ENCODE measurements around the gene YWHAG. TPM values are rescaled to one million over a fixed set of nuclear protein-coding genes. Genes with fewer than 3 reads are reported as not detected.
"Not testable (repeated sequence)": the region's sequence is repeated elsewhere in the genome, so short reads cannot be mapped to it uniquely, and the experiment has no call there.

The YWHAG gene
- total RNA-seq, 1 donor from 2014 or later = 70.5 TPM

DNA sequence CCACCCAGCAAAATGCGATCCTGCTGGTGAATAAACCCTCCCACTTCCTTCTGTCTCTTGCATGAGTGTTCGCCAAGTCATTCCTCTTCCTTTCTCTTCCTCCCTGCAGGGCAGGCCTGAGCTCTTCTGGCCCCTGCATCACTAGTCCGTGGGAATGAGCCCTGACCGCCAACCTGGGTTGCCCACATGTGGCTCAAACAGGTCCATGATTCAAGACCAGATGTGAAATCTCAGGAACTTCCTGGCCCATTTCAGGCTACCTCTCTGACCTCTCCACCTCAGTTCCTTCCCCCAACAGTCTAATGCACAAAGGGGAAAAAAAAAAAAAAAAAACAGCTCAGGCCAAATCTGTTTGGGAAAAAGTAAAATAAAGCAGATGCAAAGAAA is 5.4 kb upstream of the YWHAG start:
- ATAC-seq (ENCODE audit: low read depth) = no peak
- CTCF ChIA-PET = no interaction called here
- H3K9me3 Mint-ChIP-seq = no peaks in the 10 kb centered on the region
- TF ChIP-seq, protein P1, sequence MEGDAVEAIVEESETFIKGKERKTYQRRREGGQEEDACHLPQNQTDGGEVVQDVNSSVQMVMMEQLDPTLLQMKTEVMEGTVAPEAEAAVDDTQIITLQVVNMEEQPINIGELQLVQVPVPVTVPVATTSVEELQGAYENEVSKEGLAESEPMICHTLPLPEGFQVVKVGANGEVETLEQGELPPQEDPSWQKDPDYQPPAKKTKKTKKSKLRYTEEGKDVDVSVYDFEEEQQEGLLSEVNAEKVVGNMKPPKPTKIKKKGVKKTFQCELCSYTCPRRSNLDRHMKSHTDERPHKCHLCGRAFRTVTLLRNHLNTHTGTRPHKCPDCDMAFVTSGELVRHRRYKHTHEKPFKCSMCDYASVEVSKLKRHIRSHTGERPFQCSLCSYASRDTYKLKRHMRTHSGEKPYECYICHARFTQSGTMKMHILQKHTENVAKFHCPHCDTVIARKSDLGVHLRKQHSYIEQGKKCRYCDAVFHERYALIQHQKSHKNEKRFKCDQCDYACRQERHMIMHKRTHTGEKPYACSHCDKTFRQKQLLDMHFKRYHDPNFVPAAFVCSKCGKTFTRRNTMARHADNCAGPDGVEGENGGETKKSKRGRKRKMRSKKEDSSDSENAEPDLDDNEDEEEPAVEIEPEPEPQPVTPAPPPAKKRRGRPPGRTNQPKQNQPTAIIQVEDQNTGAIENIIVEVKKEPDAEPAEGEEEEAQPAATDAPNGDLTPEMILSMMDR (IDR thresholded peaks at IDR 0.05) = no peak
- no peak for DNase-seq
- no peak overlapping the region for H3K27ac Mint-ChIP-seq
- peaks cover 3% of the 10 kb centered on the region for H3K27me3 Mint-ChIP-seq
- H3K4me3 Mint-ChIP-seq = no peak overlapping the region
- H3K36me3 Mint-ChIP-seq (ENCODE audit: low read depth) = no peaks in the 10 kb centered on the region
- peaks cover 14% of the 10 kb centered on the region for H3K4me1 Mint-ChIP-seq
- POLR2A ChIA-PET = interaction anchor here (0.7 to 0.9 kb wide), 2 partner anchors 89 to 316 kb away, joined by 3 to 9 read pairs; no protein-coding TSS in a partner anchor
- intact Hi-C loops (cut with micrococcal nuclease) = no loop called here

DNA sequence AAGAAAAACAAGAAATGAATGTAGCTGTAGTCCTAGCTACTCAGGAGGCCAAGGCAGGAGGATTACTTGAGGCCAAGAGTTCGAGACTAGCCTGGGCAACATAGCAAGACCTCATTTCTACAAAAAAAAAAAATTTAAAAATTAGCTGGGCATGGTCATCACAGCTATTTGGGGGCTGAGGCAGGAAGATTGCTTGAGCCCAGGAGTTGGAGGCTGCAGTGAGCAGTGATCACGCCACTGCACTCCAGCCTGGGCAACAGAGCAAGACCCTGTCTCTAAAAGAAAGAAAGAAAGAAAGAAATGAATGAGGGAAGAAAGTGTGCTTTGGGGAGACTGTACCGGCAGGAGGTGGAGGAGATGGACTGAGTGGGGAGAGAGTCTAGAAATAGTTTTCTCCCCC is 5.0 kb upstream of the YWHAG start:
- peaks cover 14% of the 10 kb centered on the region for H3K4me1 Mint-ChIP-seq
- DNase-seq; H3K4me3 Mint-ChIP-seq; H3K36me3 Mint-ChIP-seq (ENCODE audit: low read depth); H3K9me3 Mint-ChIP-seq; H3K27ac Mint-ChIP-seq; POLR2A ChIA-PET; H3K27me3 Mint-ChIP-seq; intact Hi-C loops (cut with micrococcal nuclease); ATAC-seq (ENCODE audit: low read depth); CTCF ChIA-PET: not testable (repeated sequence)

DNA sequence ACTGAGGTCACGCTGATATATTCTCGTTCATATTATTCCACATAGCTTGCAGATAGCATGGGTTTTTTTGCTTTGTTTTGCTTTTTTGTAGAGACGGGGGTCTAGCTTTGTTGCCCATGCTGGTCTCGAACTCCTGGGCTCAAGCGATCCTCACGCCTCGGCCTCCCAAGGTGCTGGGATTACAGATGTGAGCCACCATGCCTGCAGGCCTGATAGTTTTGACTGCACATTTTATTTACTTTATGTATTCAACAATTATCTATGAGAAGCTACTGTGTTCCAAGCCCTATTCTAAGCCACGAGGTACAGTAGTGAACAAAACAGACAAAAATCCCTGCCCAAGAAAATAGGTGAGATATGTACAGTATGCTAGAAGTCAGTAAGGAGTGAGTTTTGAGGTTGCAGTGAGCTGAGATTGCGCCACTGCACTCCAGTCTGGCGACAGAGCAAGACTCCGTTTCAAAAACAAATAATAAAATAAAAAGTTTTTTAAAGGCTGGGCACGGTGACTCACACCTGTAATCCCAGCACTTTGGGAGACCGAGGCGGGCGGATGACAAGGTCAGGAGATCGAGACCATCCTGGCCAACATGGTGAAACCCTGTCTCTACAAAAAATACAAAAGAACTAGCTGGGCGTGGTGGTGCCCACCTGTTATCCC is 1.3 kb upstream of the YWHAG start:
- ATAC-seq (ENCODE audit: low read depth) = no peak
- TF ChIP-seq, protein P1 (IDR thresholded peaks at IDR 0.05) = no peak
- H3K4me1 Mint-ChIP-seq = peaks cover 38% of the 10 kb centered on the region
- peak overlapping the region; percentile 92 for H3K4me3 Mint-ChIP-seq
- peaks cover 26% of the 10 kb centered on the region for H3K36me3 Mint-ChIP-seq (ENCODE audit: low read depth)
- intact Hi-C loops (cut with micrococcal nuclease) = loop anchor here (1.0 to 10.0 kb wide), 9 partner anchors 33 to 482 kb away; partner anchors contain the start of genes HSPB1, POR, STYXL1 and TMEM120A
- H3K9me3 Mint-ChIP-seq = no peaks in the 10 kb centered on the region
- no peak for DNase-seq
- POLR2A ChIA-PET = interaction anchor here (0.6 to 3.8 kb wide), 6 partner anchors 11 to 190 kb away, joined by 3 to 37 read pairs (median 6); no protein-coding TSS in a partner anchor
- peak overlapping the region; percentile 98 for H3K27ac Mint-ChIP-seq
- no peaks in the 10 kb centered on the region for H3K27me3 Mint-ChIP-seq
- CTCF ChIA-PET = interaction anchor here (1.4 to 2.3 kb wide), 3 partner anchors 42 to 66 kb away, joined by 4 to 8 read pairs (median 7); no protein-coding TSS in a partner anchor

DNA sequence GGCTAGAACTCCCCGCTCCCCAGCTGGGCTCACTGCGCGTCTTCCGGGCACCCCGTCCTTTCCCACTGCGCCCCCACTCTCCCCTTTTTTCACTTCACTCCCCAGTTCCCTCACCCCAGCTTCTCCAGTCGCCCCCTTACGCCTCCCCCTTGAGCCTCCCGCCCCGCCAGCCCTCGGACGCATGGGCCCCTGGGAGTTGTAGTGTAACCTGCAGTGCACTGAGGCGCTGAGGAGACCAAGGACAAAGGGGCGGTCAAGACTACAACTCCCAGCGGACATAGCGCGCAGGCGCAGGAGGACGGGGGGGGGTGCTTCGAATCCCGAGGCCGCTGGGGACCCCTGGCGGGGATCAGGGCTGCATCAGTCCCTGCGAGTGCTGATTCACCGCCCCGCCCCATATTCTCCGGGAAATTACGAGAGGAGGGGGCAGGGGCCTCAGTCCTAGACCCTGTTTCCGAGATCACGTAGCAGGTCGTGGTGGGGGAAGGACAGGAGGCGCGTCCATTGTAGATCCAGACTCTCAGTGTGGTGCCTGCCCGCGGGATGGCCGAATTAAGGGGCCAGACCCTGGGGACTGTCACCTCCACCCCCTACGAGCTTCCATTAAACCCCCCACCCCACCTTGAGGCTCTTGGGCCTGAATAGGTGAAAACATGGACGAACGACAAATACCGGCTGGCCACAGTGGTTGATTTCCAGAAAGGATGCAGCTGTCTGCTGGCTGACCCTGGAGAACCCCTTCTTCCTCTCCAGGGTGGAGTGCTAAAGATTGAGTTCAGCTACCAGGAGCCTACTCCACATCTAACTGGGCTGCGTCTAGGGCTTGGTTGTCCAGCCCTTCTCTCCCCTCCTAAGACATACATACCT is 553 bp upstream of the YWHAG start:
- intact Hi-C loops (cut with micrococcal nuclease) = loop anchor here (1.0 to 10.0 kb wide), 9 partner anchors 34 to 481 kb away; partner anchors contain the start of genes HSPB1, POR, STYXL1 and TMEM120A
- DNase-seq (peak; percentile 90), ATAC-seq (ENCODE audit: low read depth) (peak; percentile 90)
- H3K36me3 Mint-ChIP-seq (ENCODE audit: low read depth) = peaks cover 33% of the 10 kb centered on the region
- H3K4me3 Mint-ChIP-seq = peak overlapping the region; percentile 92
- H3K4me1 Mint-ChIP-seq = peaks cover 39% of the 10 kb centered on the region
- CTCF ChIA-PET = interaction anchor here (0.7 to 2.3 kb wide), 4 partner anchors 32 to 66 kb away, joined by 3 to 8 read pairs (median 6); no protein-coding TSS in a partner anchor
- POLR2A ChIA-PET = interaction anchor here (0.6 to 3.8 kb wide), 16 partner anchors 12 to 1057 kb away, joined by 3 to 37 read pairs (median 5); partner anchors contain the start of genes GSAP, HSPB1, MDH2 and STYXL1
- H3K9me3 Mint-ChIP-seq = no peaks in the 10 kb centered on the region
- TF ChIP-seq, protein P1 (IDR thresholded peaks at IDR 0.05) = no peak
- peak overlapping the region; percentile 98 for H3K27ac Mint-ChIP-seq
- H3K27me3 Mint-ChIP-seq = no peaks in the 10 kb centered on the region

DNA sequence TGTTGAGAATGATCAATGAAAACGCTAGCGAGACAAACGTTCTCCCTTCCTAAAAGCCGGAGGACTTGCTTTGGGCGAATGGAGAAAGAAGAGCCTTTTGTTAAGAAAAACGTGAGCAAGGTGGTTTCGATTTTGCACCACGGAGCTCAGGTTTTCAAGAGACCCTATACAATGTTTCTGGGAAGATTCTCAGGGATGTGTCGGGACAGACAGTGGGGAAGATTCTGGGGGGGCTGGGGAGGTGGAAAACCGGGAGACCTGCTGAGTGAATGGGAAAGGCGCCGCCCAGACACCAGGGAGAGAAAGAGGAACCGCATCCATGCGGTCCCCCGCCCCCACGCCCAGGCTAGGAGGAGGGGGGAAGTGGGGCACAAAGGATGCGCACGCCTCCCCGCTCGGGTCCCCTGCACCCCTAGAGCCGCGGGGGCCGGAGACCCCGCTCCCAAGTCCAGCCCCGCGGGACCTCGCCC is 745 bp downstream of the YWHAG start:
- intact Hi-C loops (cut with micrococcal nuclease) = loop anchor here (2.0 to 10.0 kb wide), 3 partner anchors 311 to 443 kb away; partner anchors contain the start of genes POR, STYXL1 and TMEM120A
- H3K36me3 Mint-ChIP-seq (ENCODE audit: low read depth) = peaks cover 33% of the 10 kb centered on the region
- no peaks in the 10 kb centered on the region for H3K27me3 Mint-ChIP-seq
- ATAC-seq (ENCODE audit: low read depth) (peak; percentile 17), DNase-seq (peak; percentile 68)
- peaks cover 34% of the 10 kb centered on the region for H3K4me1 Mint-ChIP-seq
- H3K9me3 Mint-ChIP-seq = no peaks in the 10 kb centered on the region
- TF ChIP-seq, protein P1 (IDR thresholded peaks at IDR 0.05) = no peak
- peak overlapping the region; percentile 95 for H3K27ac Mint-ChIP-seq
- peak overlapping the region; percentile 95 for H3K4me3 Mint-ChIP-seq
- ChIA-PET CTCF (interaction anchor here (0.7 to 2.3 kb wide), 2 partner anchors 16 to 44 kb away, joined by 4 to 8 read pairs; no protein-coding TSS in a partner anchor), POLR2A (interaction anchor here (0.6 to 3.8 kb wide), 15 partner anchors 17 to 646 kb away, joined by 3 to 37 read pairs (median 4); partner anchors contain the start of genes HSPB1, MDH2 and STYXL1)

Data from activated B cell treated with CpG ODN at 0.5 μM for 24 hours (primary cell).